ENCODE measurements around the gene PI16. TPM values are rescaled to one million over a fixed set of nuclear protein-coding genes. Genes with fewer than 3 reads are reported as not detected.

The PI16 gene
- total and polyA plus RNA-seq, 12 donors = 4.4 to 38.9 (median 18.7) TPM

DNA sequence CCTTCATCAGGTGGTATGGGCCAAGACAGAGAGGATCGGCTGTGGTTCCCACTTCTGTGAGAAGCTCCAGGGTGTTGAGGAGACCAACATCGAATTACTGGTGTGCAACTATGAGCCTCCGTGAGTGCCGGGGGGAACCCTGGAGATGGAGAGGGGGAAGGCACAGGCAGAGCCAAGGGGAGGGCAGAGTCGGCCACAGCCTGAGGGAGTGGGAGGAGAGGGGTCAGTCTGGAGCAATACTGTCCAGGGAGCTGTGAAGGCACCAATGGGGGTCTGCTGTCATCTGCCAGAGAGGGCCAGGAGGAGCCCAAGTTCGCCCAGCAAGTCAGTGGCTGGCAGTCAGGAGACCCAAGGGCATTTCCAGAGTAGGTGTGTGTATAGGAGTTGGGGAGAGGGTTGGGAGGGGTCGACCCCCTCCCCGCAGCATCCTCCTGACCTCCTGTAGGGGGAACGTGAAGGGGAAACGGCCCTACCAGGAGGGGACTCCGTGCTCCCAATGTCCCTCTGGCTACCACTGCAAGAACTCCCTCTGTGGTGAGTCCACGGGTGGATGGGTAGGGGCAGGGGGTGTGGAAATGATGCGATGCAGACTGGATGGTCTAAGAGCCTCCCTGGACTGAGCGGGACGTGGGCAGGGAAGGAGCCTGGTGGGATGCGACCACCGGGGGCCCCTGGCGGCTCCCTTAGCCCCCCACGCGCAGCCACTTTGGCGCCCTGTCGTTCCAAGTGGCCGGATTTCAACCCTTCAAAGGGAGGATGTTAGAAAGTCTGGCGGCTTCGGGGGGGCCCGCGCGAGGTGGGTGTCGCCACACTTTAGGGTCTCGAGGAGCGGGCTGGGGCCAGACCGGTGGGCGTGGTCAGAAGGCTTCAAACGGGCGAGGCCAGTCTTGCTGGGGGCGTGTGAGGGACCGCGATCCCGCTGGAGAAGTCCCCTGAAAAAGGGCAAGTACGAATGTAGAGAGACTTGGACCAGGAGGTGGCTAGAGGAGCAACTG is 7.2 kb downstream of the PI16 start:
- ATAC-seq = no peak
- H3K4me1 ChIP-seq = peaks cover 8 to 54% (median 30%) of the 10 kb centered on the region in 9 donors
- TF ChIP-seq, protein P1, sequence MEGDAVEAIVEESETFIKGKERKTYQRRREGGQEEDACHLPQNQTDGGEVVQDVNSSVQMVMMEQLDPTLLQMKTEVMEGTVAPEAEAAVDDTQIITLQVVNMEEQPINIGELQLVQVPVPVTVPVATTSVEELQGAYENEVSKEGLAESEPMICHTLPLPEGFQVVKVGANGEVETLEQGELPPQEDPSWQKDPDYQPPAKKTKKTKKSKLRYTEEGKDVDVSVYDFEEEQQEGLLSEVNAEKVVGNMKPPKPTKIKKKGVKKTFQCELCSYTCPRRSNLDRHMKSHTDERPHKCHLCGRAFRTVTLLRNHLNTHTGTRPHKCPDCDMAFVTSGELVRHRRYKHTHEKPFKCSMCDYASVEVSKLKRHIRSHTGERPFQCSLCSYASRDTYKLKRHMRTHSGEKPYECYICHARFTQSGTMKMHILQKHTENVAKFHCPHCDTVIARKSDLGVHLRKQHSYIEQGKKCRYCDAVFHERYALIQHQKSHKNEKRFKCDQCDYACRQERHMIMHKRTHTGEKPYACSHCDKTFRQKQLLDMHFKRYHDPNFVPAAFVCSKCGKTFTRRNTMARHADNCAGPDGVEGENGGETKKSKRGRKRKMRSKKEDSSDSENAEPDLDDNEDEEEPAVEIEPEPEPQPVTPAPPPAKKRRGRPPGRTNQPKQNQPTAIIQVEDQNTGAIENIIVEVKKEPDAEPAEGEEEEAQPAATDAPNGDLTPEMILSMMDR (IDR thresholded peaks at IDR 0.05) = no peak
- H3K36me3 ChIP-seq = peaks cover 0 to 10% (median 1%) of the 10 kb centered on the region in 9 donors
- peak overlapping the region in 5 of 10 donors; percentile 26 to 78 (median 65) for H3K27ac ChIP-seq
- H3K27me3 ChIP-seq = no peaks in the 10 kb centered on the region
- no peak overlapping the region for H3K4me3 ChIP-seq
- no peak for DNase-seq
- H3K9me3 ChIP-seq = no peaks in the 10 kb centered on the region
- intact Hi-C loops (cut with DNase I) = no loop called here
- WGBS, 2 donors = 70 to 74% methylated on average over 40 of the region's 40 CpGs

DNA sequence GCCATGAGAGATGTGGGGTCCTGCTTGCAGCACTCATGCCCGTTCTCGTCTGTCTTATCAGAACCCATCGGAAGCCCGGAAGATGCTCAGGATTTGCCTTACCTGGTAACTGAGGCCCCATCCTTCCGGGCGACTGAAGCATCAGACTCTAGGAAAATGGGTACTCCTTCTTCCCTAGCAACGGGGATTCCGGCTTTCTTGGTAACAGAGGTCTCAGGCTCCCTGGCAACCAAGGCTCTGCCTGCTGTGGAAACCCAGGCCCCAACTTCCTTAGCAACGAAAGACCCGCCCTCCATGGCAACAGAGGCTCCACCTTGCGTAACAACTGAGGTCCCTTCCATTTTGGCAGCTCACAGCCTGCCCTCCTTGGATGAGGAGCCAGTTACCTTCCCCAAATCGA is 8.3 kb downstream of the PI16 start:
- H3K4me3 ChIP-seq = no peak overlapping the region
- peaks cover 8 to 57% (median 30%) of the 10 kb centered on the region in 9 donors for H3K4me1 ChIP-seq
- peaks cover 0 to 21% (median 9%) of the 10 kb centered on the region in 9 donors for H3K36me3 ChIP-seq
- H3K27me3 ChIP-seq = no peaks in the 10 kb centered on the region
- DNase-seq (peak; percentile 69 to 72), ATAC-seq (peak in 4 of 8 donors; percentile 10 to 17 (median 14))
- intact Hi-C loops (cut with DNase I) = no loop called here
- H3K9me3 ChIP-seq = no peaks in the 10 kb centered on the region
- H3K27ac ChIP-seq = peak overlapping the region in 1 of 10 donors; percentile 56
- WGBS, 2 donors = 78 to 79% methylated on average over 12 of the region's 12 CpGs
- TF ChIP-seq, protein P1 (IDR thresholded peaks at IDR 0.05) = no peak

DNA sequence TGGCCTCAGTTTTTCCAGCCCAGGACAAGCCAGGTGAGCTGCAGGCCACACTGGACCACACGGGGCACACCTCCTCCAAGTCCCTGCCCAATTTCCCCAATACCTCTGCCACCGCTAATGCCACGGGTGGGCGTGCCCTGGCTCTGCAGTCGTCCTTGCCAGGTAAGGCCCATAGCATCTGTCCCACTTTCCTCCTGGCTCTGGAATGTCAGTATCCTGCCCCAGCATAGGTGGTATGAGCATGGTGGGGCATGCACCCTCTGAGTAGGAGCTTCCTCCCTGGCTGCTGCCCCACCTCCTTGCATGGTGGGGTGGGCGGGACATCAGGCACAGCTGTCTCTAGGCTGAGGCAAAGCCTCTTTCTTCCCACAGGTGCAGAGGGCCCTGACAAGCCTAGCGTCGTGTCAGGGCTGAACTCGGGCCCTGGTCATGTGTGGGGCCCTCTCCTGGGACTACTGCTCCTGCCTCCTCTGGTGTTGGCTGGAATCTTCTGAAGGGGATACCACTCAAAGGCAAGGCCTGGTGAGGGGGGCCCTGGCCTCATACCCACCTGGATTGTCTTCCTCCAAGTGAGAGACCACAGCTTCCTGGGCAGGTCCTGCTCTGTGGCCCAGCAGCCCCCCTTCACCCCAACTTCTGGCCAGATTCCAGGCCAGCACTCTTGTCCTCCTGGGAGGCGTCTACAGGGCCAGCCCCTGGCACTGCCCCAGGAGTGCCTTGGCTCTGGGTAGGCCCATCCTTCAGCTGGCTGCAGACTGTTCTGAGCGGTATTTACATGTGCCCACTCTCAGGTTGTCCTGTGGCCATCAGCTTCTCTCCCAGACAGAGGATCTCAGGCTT is 9.1 kb downstream of the PI16 start:
- intact Hi-C loops (cut with DNase I) = no loop called here
- Histone ChIP-seq H3K9me3 (no peaks in the 10 kb centered on the region), H3K36me3 (peaks cover 0 to 29% (median 17%) of the 10 kb centered on the region in 9 donors), H3K4me3 (no peak overlapping the region), H3K4me1 (peaks cover 11 to 65% (median 35%) of the 10 kb centered on the region in 9 donors), H3K27ac (peak overlapping the region in 7 of 10 donors; percentile 12 to 56 (median 32)), H3K27me3 (no peaks in the 10 kb centered on the region)
- ATAC-seq = peak in 7 of 8 donors; percentile 14 to 63 (median 27)
- TF ChIP-seq, protein P1 (IDR thresholded peaks at IDR 0.05) = no peak
- 68 to 70% methylated on average over 9 to 11 of the region's 11 CpGs for WGBS, 2 donors
- DNase-seq = no peak

DNA sequence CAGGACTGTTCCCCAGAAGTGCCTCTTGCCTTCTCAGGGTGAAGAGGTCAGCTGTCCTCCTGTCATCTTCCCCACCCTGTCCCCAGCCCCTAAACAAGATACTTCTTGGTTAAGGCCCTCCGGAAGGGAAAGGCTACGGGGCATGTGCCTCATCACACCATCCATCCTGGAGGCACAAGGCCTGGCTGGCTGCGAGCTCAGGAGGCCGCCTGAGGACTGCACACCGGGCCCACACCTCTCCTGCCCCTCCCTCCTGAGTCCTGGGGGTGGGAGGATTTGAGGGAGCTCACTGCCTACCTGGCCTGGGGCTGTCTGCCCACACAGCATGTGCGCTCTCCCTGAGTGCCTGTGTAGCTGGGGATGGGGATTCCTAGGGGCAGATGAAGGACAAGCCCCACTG is 9.8 kb downstream of the PI16 start:
- H3K27me3 ChIP-seq = no peaks in the 10 kb centered on the region
- intact Hi-C loops (cut with DNase I) = no loop called here
- ATAC-seq = peak in 2 of 8 donors; percentile 1 to 5
- 66 to 78% methylated on average over 6 of the region's 6 CpGs for WGBS, 2 donors
- peaks cover 9 to 66% (median 41%) of the 10 kb centered on the region in 9 donors for H3K4me1 ChIP-seq
- TF ChIP-seq, protein P1 (IDR thresholded peaks at IDR 0.05) = no peak
- peaks cover 0 to 36% (median 24%) of the 10 kb centered on the region in 9 donors for H3K36me3 ChIP-seq
- peak overlapping the region in 5 of 10 donors; percentile 12 to 56 (median 39) for H3K27ac ChIP-seq
- DNase-seq = no peak
- no peaks in the 10 kb centered on the region for H3K9me3 ChIP-seq
- no peak overlapping the region for H3K4me3 ChIP-seq
